Measurements from ENCODE around the gene MAT2B. TPM values are rescaled to one million over a fixed set of nuclear protein-coding genes. Genes with fewer than 3 reads are reported as not detected.
A peak's percentile ranks its signal among the peaks of the same experiment; 100 is the strongest.

The MAT2B gene
- total RNA-seq, 3 donors from 2014 or later, result 69.4 to 72.5 (median 70.5) TPM

- intact Hi-C loops (cut with DNase I, micrococcal nuclease), result no loop called here
- ATAC-seq (peak; percentile 90), DNase-seq (peak; percentile 94 to 96 (median 96))
- TF ChIP-seq CTCF (IDR thresholded peaks at IDR 0.05), result no peak
- H3K4me1 ChIP-seq (ENCODE audit: low read depth), result peaks cover 5% of the 10 kb centered on the region
- H3K36me3 ChIP-seq (ENCODE audit: low read depth), result no peaks in the 10 kb centered on the region
- no peaks in the 10 kb centered on the region for H3K9me3 ChIP-seq
- H3K4me3 ChIP-seq, result peak within 1 kb of the TSS; percentile 38
Measured at GRCh38 chr5:163459819-163460561, 45.4 kb upstream of the MAT2B start, which contains the start of gene NUDCD2. NUDCD2 (minus strand) TSS chr5:163460102; CDS start chr5:163460050, 52 bp downstream.

GRCh38 chr5:163460562-163461171, 44.8 kb upstream of the MAT2B start, which contains the start of gene HMMR:
HMMR (plus strand) TSS chr5:163460632; CDS start chr5:163460693, 61 bp downstream.
- intact Hi-C loops (cut with DNase I, micrococcal nuclease), result no loop called here
- ATAC-seq, result no peak
- H3K9me3 ChIP-seq, result no peaks in the 10 kb centered on the region
- peaks cover 5% of the 10 kb centered on the region for H3K4me1 ChIP-seq (ENCODE audit: low read depth)
- no peak for DNase-seq
- TF ChIP-seq CTCF (IDR thresholded peaks at IDR 0.05), result no peak
- H3K4me3 ChIP-seq, result peak within 1 kb of the TSS; percentile 38
- H3K36me3 ChIP-seq (ENCODE audit: low read depth), result no peaks in the 10 kb centered on the region

GRCh38 chr5:163463063-163463435, 42.4 kb upstream of the MAT2B start:
- Histone ChIP-seq H3K36me3 (ENCODE audit: low read depth) (no peaks in the 10 kb centered on the region), H3K4me1 (ENCODE audit: low read depth) (peaks cover 5% of the 10 kb centered on the region), H3K4me3 (no peak overlapping the region), H3K9me3 (no peaks in the 10 kb centered on the region)
- TF ChIP-seq CTCF (IDR thresholded peaks at IDR 0.05), result no peak
- DNase-seq (no peak), ATAC-seq (no peak)
- intact Hi-C loops (cut with DNase I, micrococcal nuclease), result no loop called here

GRCh38 chr5:163467682-163468081, 37.7 kb upstream of the MAT2B start:
- no peaks in the 10 kb centered on the region for H3K36me3 ChIP-seq (ENCODE audit: low read depth)
- DNase-seq (no peak), ATAC-seq (no peak)
- H3K4me3 ChIP-seq, result no peak overlapping the region
- no peaks in the 10 kb centered on the region for H3K4me1 ChIP-seq (ENCODE audit: low read depth)
- TF ChIP-seq CTCF (IDR thresholded peaks at IDR 0.05), result no peak
- H3K9me3 ChIP-seq, result no peaks in the 10 kb centered on the region
- intact Hi-C loops (cut with DNase I, micrococcal nuclease), result no loop called here

GRCh38 chr5:163473635-163474243, 31.7 kb upstream of the MAT2B start:
- Histone ChIP-seq H3K9me3 (no peaks in the 10 kb centered on the region), H3K36me3 (ENCODE audit: low read depth) (no peaks in the 10 kb centered on the region), H3K4me3 (no peak overlapping the region), H3K4me1 (ENCODE audit: low read depth) (no peaks in the 10 kb centered on the region)
- no peak for DNase-seq
- intact Hi-C loops (cut with DNase I, micrococcal nuclease), result no loop called here
- TF ChIP-seq CTCF (IDR thresholded peaks at IDR 0.05), result no peak
- no peak for ATAC-seq

All from mucosa of descending colon (tissue), 3 donors.